HepG2 (cell line): ENCODE data around the gene BTBD17. TPM values are rescaled to one million over a fixed set of nuclear protein-coding genes. Genes with fewer than 3 reads are reported as not detected.

ENCODE experiments used
- CCDC6 ChIP-seq: sonication (generic); formaldehyde crosslinking; IDR thresholded peaks from 2 replicates; pipeline ENCODE4 v1.8.1; 2022; ENCODE audit warnings: mild to moderate bottlenecking, missing genetic modification reagents, moderate library complexity
- CEBPG ChIP-seq: IDR thresholded peaks from 2 replicates; pipeline ENCODE4 v1.6.1; 2016
- CENPT ChIP-seq: sonication (generic); formaldehyde crosslinking; IDR thresholded peaks from 2 replicates; pipeline ENCODE4 v1.8.0; 2022; ENCODE audit warnings: low read depth, mild to moderate bottlenecking, moderate library complexity, missing genetic modification reagents
- KDM5A ChIP-seq: fragments of 200-600 bp; sonication (generic); IDR thresholded peaks from 2 replicates; pipeline ENCODE4 v1.7.0; 2018; ENCODE audit warnings: antibody characterized with exemption, mild to moderate bottlenecking, low read length, borderline replicate concordance
- NFKBIZ ChIP-seq: IDR thresholded peaks from 2 replicates; pipeline ENCODE4 v1.6.1; 2018; ENCODE audit warnings: missing genetic modification reagents, missing compliant biosample characterization
- POLR2AphosphoS5 ChIP-seq: IDR thresholded peaks from 2 replicates; pipeline ENCODE4 v1.6.1; 2012; ENCODE audit warnings: low read depth, low read length
- SOX13 ChIP-seq, 3 experiments: fragments of 450-650 bp in 1 of 3; sonication (generic) in 1 of 3; formaldehyde crosslinking in 1 of 3; IDR thresholded peaks in 2 of 3; conservative IDR thresholded peaks in 1 of 3; 2 replicates each; pipeline versions ENCODE4 v1.5.0 to v1.6.1; 2016 to 2020; ENCODE audit warnings: antibody characterized with exemption in 1 of 3, mild to moderate bottlenecking in 1 of 3, missing compliant biosample characterization in 1 of 3, missing genetic modification reagents in 1 of 3, moderate library complexity in 1 of 3
- SP140L ChIP-seq: sonication (generic); formaldehyde crosslinking; IDR thresholded peaks from 2 replicates; pipeline ENCODE4 v1.4.0; 2020; ENCODE audit warnings: missing genetic modification reagents, borderline replicate concordance
- ZNF205 ChIP-seq: IDR thresholded peaks from 2 replicates; pipeline ENCODE4 v1.6.1; 2018; ENCODE audit warnings: missing biosample characterization, missing genetic modification reagents
- ZNF256 ChIP-seq: sonication (generic); formaldehyde crosslinking; conservative IDR thresholded peaks from 2 replicates; pipeline ENCODE4 v1.4.0; 2020; ENCODE audit warnings: missing genetic modification reagents
- ZNF709 ChIP-seq: sonication (generic); formaldehyde crosslinking; IDR thresholded peaks from 2 replicates; pipeline ENCODE4 v1.5.0; 2020; ENCODE audit warnings: mild to moderate bottlenecking, missing genetic modification reagents
- ZSCAN22 ChIP-seq: sonication (generic); formaldehyde crosslinking; IDR thresholded peaks from 2 replicates; pipeline ENCODE4 v1.4.0; 2020; ENCODE audit warnings: mild to moderate bottlenecking, missing genetic modification reagents
- polyA plus RNA-seq, 8 experiments: library from polyadenylated mRNA; depleted of rRNA in 3 of 8; stranded (reverse) in 7 of 8; unstranded in 1 of 8; fragments of >200 nt; fragmentation: Illumina TruSeq in 4 of 8; extraction: Trizol in 4 of 8; gene quantifications; 2 replicates each; pipeline versions ENCODE4 v1.2.1 to v1.2.3, GENCODE V29; 2011 to 2016; ENCODE audit warnings: low read depth in 4 of 8, missing spikeins in 1 of 8, mixed read lengths in 1 of 8; ENCODE audit not compliant: insufficient read depth in 1 of 8
- total RNA-seq, 5 experiments: library from RNA; depleted of rRNA; stranded (reverse); fragments of >200 nt; fragmentation: Illumina TruSeq; extraction: Trizol; gene quantifications; 2 replicates each; pipeline ENCODE4 v1.2.3, GENCODE V29; 2016; ENCODE audit warnings: low read depth in 1 of 5
- TF ChIP-seq, protein P1 (sequence below): sonication (generic); formaldehyde crosslinking; IDR thresholded peaks from 2 replicates; pipeline ENCODE4 v1.5.0; 2020; ENCODE audit warnings: missing genetic modification reagents
- TF ChIP-seq, protein P2 (sequence below): sonication (generic); formaldehyde crosslinking; IDR thresholded peaks from 2 replicates; pipeline ENCODE4 v1.4.0; 2020; ENCODE audit warnings: mild to moderate bottlenecking, missing genetic modification reagents
- TF ChIP-seq, protein P3 (sequence below): sonication (generic); formaldehyde crosslinking; IDR thresholded peaks from 2 replicates; pipeline ENCODE4 v1.5.1; 2020; ENCODE audit warnings: mild to moderate bottlenecking, missing genetic modification reagents, borderline replicate concordance
- TF ChIP-seq, protein P4 (sequence below): IDR thresholded peaks from 2 replicates; pipeline ENCODE4 v1.6.1; 2016; ENCODE audit warnings: missing compliant biosample characterization, missing genetic modification reagents, borderline replicate concordance
- TF ChIP-seq, protein P5 (sequence below): sonication (generic); formaldehyde crosslinking; IDR thresholded peaks from 2 replicates; pipeline ENCODE4 v1.8.0; 2022; ENCODE audit warnings: mild to moderate bottlenecking, missing genetic modification reagents
- TF ChIP-seq, protein P6 (sequence below): sonication (generic); formaldehyde crosslinking; IDR thresholded peaks from 2 replicates; pipeline ENCODE4 v1.9.0; 2021; ENCODE audit warnings: missing genetic modification reagents, mild to moderate bottlenecking, borderline replicate concordance

Gene BTBD17
- total and polyA plus RNA-seq, 2 of the 13 experiments (the other 11 are each of a cell fraction or from before 2014, with no cell fraction given) = not detected

DNA sequence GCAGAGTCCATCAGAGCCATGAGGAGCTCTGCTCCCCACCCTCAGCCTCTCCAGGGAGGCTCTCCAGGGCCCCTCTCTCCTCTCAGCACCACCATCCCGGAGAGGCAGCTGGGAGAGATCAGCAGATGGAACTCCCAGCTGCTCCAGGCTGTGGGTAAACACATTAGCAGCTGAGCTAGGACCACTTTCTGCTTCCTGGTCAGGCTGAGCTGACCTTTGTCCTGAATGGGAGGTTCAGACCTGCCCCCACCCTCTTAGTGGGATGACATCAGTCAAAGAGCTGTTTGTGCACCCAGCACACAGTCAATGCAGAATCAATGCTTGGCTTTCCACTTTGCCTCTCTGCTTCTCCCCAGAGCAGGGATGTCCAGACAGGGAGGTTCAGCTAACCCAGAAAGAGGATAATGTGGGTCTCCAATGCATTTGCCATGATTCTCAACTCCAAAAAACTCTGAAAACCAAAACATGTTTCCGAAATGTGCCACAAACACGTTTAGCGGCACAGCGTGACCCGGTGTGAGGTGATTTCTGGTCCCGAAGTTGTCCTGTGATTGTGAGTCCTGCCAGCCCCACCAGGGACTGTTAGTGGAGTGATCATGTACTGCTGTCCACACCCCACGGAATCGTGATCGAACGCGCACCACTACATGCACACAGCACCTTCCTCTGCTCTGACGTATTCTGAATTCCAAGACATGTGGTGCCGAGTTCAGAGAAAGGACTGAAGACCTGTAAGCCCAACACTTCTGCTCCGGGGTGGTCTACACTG is 12.4 kb upstream of the BTBD17 start (continued):
- no peak for TF ChIP-seq SOX13 (IDR thresholded peaks at IDR 0.05)
- TF ChIP-seq SOX13 (CRISPR knock-in tag; conservative IDR thresholded peaks at IDR 0.05 in 1 of 2, IDR thresholded peaks at IDR 0.05 in 1 of 2) = peak in 1 of 2 experiments; percentile 74; a peak in 2 of 4 replicates
- TF ChIP-seq POLR2AphosphoS5 = no peak
- TF ChIP-seq ZSCAN22 (CRISPR knock-in tag) = no peak
- TF ChIP-seq CENPT (CRISPR knock-in tag) = no peak
- TF ChIP-seq, protein P1, sequence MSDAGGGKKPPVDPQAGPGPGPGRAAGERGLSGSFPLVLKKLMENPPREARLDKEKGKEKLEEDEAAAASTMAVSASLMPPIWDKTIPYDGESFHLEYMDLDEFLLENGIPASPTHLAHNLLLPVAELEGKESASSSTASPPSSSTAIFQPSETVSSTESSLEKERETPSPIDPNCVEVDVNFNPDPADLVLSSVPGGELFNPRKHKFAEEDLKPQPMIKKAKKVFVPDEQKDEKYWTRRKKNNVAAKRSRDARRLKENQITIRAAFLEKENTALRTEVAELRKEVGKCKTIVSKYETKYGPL (CRISPR knock-in tag) = no peak
- TF ChIP-seq, protein P2, sequence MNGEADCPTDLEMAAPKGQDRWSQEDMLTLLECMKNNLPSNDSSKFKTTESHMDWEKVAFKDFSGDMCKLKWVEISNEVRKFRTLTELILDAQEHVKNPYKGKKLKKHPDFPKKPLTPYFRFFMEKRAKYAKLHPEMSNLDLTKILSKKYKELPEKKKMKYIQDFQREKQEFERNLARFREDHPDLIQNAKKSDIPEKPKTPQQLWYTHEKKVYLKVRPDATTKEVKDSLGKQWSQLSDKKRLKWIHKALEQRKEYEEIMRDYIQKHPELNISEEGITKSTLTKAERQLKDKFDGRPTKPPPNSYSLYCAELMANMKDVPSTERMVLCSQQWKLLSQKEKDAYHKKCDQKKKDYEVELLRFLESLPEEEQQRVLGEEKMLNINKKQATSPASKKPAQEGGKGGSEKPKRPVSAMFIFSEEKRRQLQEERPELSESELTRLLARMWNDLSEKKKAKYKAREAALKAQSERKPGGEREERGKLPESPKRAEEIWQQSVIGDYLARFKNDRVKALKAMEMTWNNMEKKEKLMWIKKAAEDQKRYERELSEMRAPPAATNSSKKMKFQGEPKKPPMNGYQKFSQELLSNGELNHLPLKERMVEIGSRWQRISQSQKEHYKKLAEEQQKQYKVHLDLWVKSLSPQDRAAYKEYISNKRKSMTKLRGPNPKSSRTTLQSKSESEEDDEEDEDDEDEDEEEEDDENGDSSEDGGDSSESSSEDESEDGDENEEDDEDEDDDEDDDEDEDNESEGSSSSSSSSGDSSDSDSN (CRISPR knock-in tag) = peak; percentile 63; the same call in 1 of the 2 replicates
- TF ChIP-seq ZNF256 (CRISPR knock-in tag) = no peak
- TF ChIP-seq, protein P3, sequence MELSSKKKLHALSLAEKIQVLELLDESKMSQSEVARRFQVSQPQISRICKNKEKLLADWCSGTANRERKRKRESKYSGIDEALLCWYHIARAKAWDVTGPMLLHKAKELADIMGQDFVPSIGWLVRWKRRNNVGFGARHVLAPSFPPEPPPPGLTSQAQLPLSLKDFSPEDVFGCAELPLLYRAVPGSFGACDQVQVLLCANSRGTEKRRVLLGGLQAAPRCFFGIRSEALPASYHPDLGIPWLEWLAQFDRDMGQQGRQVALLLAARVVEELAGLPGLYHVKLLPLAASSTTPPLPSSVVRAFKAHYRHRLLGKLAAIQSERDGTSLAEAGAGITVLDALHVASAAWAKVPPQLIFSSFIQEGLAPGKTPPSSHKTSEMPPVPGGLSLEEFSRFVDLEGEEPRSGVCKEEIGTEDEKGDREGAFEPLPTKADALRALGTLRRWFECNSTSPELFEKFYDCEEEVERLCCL (CRISPR knock-in tag) = no peak
- peak; percentile 81 for TF ChIP-seq ZNF205 (CRISPR knock-in tag)
- TF ChIP-seq, protein P4, sequence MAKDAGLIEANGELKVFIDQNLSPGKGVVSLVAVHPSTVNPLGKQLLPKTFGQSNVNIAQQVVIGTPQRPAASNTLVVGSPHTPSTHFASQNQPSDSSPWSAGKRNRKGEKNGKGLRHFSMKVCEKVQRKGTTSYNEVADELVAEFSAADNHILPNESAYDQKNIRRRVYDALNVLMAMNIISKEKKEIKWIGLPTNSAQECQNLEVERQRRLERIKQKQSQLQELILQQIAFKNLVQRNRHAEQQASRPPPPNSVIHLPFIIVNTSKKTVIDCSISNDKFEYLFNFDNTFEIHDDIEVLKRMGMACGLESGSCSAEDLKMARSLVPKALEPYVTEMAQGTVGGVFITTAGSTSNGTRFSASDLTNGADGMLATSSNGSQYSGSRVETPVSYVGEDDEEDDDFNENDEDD (CRISPR knock-in tag) = no peak
- TF ChIP-seq SP140L = no peak
- TF ChIP-seq, protein P5, sequence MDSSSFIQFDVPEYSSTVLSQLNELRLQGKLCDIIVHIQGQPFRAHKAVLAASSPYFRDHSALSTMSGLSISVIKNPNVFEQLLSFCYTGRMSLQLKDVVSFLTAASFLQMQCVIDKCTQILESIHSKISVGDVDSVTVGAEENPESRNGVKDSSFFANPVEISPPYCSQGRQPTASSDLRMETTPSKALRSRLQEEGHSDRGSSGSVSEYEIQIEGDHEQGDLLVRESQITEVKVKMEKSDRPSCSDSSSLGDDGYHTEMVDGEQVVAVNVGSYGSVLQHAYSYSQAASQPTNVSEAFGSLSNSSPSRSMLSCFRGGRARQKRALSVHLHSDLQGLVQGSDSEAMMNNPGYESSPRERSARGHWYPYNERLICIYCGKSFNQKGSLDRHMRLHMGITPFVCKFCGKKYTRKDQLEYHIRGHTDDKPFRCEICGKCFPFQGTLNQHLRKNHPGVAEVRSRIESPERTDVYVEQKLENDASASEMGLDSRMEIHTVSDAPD (CRISPR knock-in tag) = no peak
- no peak for TF ChIP-seq NFKBIZ
- TF ChIP-seq CEBPG (CRISPR knock-in tag) = peak; percentile 70
- peak; percentile 71; the same call in 1 of the 2 replicates for TF ChIP-seq CCDC6 (CRISPR knock-in tag)
- no peak for TF ChIP-seq KDM5A
- TF ChIP-seq, protein P6, sequence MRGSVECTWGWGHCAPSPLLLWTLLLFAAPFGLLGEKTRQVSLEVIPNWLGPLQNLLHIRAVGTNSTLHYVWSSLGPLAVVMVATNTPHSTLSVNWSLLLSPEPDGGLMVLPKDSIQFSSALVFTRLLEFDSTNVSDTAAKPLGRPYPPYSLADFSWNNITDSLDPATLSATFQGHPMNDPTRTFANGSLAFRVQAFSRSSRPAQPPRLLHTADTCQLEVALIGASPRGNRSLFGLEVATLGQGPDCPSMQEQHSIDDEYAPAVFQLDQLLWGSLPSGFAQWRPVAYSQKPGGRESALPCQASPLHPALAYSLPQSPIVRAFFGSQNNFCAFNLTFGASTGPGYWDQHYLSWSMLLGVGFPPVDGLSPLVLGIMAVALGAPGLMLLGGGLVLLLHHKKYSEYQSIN (CRISPR knock-in tag) = no peak
- TF ChIP-seq ZNF709 (CRISPR knock-in tag) = 0 out of 2 replicates have a peak, but pooled peaks have one; percentile 4
